Subcutaneous adipose tissue (tissue), 4 donors: ENCODE results near the gene SCN4A. TPM values are rescaled to one million over a fixed set of nuclear protein-coding genes. Genes with fewer than 3 reads are reported as not detected.

Experiments
- CTCF ChIP-seq: fragments of 450-650 bp; IDR thresholded peaks from one replicate; pipeline ENCODE4 v1.5.1; 2016; ENCODE audit warnings: low read depth, mild to moderate bottlenecking, control low read depth, antibody characterized with exemption, moderate library complexity
- total RNA-seq, 4 donors: library from RNA; depleted of rRNA; stranded (reverse); fragments of >200 nt; gene quantifications; one replicate each; pipeline ENCODE4 v1.1.0, GENCODE V29; 2016

SCN4A gene
- total RNA-seq, 4 donors from 2014 or later = 6.2 to 43.3 (median 18.1) TPM

DNA sequence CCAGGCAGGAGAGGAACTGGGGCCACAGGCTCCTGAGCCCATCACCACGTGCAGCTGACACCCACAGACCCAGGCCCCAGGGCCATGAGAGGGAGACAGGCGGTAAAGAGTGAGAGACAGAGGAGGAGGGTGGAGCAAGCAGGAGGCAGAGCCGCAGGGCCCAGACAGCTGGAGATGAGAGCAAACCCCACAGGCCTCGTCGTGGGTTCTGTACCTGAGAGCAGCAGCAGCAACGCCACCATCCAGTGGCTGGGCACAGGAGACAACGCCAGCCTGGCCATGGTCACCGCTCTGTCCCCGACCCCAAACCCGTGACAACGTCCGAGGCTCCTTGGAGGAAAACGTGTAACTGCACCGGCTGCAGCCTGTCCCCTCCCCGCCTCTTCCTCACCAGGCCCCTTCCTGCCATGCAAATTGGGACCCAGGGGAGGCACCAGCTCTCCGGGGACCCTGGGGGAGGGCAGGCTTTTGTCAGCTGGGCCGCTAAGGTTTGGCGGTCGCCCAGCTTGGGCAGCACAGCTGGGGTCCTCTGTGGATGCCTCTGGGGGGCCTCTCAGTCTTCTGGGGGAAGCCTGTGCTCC is 40.6 kb downstream of the SCN4A start, which contains the start of gene CD79B:
Gene CD79B, minus strand, starts transcription at position 351 of the 581 bp plus-strand sequence. Its CDS starts 70 bp downstream, at position 281.
- TF ChIP-seq CTCF = no peak

DNA sequence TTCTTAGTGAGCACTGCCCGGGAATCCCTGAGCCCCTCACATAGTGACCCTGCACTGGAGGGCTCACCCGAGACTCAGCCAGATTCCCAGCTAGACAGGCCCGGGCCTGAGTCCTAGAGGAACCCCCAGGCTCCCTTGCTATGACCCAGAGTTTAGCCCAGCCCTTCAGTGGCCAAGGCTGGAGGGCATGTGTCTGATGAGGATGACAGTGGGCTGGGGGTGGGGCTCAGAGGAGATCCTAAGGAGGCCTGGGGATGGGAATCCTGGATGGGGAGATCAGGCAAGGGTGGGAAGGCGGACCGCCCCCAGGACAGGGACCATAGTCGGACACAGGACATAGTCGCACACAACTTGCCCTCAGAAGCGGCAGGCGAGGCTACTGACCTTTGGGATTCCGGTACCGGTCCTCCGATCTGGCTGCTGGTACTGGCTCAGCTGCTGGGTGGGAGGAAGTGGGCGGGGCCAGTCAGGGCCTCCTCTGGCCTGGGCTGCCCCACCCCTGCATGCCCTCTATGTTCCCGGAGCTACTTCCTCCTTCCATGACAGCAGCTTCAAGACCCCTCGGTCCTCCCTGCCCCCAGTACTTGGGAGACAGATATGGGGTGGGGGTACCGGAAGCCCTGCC is 41.7 kb downstream of the SCN4A start:
- no peak for TF ChIP-seq CTCF

DNA sequence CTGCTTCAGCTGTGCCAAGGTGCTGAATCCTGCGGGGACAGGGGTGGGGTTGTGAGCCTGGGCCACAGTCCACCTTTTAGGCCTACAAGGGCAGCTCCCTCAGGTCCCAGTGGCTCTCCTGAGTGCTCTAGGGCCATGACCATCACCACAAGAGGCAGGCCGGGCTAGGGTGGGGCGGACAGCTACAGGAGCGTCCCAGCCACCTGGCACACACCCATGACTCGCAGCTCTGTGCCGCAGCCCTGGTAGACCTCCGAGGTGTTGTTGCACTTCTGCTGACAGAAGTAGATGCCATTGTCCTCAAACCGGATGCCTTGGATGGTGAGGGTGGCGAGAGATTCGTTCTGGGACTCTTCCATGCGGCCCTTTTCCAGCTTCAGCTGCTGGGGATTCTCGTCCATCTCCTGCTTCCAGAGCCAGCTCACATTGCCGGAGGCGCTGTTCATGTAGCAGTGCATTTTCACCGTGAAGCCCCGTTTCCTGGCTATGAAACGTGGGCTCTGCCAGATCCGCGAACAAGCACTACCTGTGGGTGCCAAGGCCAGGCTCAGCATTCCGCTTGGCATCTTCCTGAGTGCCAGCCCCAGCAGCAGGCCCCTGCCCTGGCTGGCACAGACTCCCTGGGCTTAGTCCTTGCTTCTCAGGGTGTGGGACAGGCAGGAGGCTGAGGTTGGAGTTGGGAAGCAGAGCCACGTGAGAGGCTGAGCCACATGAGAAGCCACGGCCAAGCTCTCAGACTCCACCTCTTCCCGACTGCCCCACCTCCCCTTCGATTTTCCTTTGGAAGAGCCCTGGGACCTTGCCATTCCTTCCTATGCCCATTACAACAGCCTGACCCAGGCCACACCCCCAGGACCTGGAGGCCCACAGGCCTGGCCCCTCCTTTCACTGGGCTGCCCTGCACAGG is 42.6 kb downstream of the SCN4A start:
- TF ChIP-seq CTCF = no peak

GRCh38 chr17:63928966-63929695 is 43.6 kb downstream of the SCN4A start:
- no peak for TF ChIP-seq CTCF

DNA sequence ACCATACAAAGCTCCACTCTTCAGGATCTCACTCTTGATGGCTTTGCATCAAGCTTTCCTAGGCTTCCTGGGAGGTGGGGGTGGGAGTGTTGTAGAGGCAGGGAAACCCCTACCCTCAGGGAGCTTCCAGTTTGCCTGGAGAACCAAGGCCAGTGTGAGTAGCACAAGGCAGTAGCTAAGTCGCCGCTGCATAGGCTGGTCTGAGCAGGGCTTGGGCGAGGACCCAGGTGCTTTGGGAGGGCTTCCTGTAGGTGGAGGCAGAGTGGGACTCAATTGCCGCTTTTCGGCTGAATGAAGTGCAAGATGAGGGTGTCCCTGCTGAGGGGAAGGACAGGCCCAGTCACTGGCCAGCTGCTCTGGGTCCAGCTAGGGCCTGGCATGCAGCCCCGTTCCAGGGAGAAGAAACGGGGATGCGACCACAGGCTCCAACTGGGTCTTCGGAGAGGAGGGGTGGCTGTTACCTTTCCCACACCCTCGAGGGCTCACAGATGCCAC is 44.5 kb downstream of the SCN4A start:
- TF ChIP-seq CTCF = no peak

- TF ChIP-seq CTCF = no peak
Measured at GRCh38 chr17:63927464-63928171, 45.1 kb downstream of the SCN4A start.
